ENCODE data around the gene CACNA1I.

Gene CACNA1I

GRCh38 chr22:39662686-39663052, 92.1 kb downstream of the CACNA1I start:
- no peak for TF ChIP-seq CTCF (conservative IDR thresholded peaks at IDR 0.05; ENCODE audit: control insufficient read depth, insufficient read depth, low read depth, low read length)
- no peak overlapping the region for H3K4me3 ChIP-seq (ENCODE audit: control insufficient read depth, low read depth, low read length)
- no peak for DNase-seq (ENCODE audit: low read depth)

GRCh38 chr22:39663751-39664150, 93.2 kb downstream of the CACNA1I start:
- TF ChIP-seq CTCF (conservative IDR thresholded peaks at IDR 0.05; ENCODE audit: control insufficient read depth, insufficient read depth, low read depth, low read length), result no peak
- DNase-seq (ENCODE audit: low read depth), result no peak
- H3K4me3 ChIP-seq (ENCODE audit: control insufficient read depth, low read depth, low read length), result no peak overlapping the region

GRCh38 chr22:39664485-39665200, 94.1 kb downstream of the CACNA1I start:
- no peak overlapping the region for H3K4me3 ChIP-seq (ENCODE audit: control insufficient read depth, low read depth, low read length)
- no peak for TF ChIP-seq CTCF (conservative IDR thresholded peaks at IDR 0.05; ENCODE audit: control insufficient read depth, insufficient read depth, low read depth, low read length)
- no peak for DNase-seq (ENCODE audit: low read depth)

- TF ChIP-seq CTCF (conservative IDR thresholded peaks at IDR 0.05; ENCODE audit: control insufficient read depth, insufficient read depth, low read depth, low read length), result no peak
- no peak overlapping the region for H3K4me3 ChIP-seq (ENCODE audit: control insufficient read depth, low read depth, low read length)
- DNase-seq (ENCODE audit: low read depth), result no peak
Observed at GRCh38 chr22:39665229-39665628, 94.7 kb downstream of the CACNA1I start.

GRCh38 chr22:39665661-39666431, 95.3 kb downstream of the CACNA1I start:
- TF ChIP-seq CTCF (conservative IDR thresholded peaks at IDR 0.05; ENCODE audit: control insufficient read depth, insufficient read depth, low read depth, low read length), result no peak
- no peak for DNase-seq (ENCODE audit: low read depth)

GRCh38 chr22:39666495-39666894, 95.9 kb downstream of the CACNA1I start:
- no peak for TF ChIP-seq CTCF (conservative IDR thresholded peaks at IDR 0.05; ENCODE audit: control insufficient read depth, insufficient read depth, low read depth, low read length)
- no peak for DNase-seq (ENCODE audit: low read depth)
- H3K4me3 ChIP-seq (ENCODE audit: control insufficient read depth, low read depth, low read length), result no peak overlapping the region

More at GRCh38 chr22:39665661-39666431, 95.3 kb downstream of the CACNA1I start:
- no peak overlapping the region for H3K4me3 ChIP-seq (ENCODE audit: control insufficient read depth, low read depth, low read length)
